Lower lobe of right lung (tissue), 2 donors: ENCODE data around the gene HSPB2. TPM values are rescaled to one million over a fixed set of nuclear protein-coding genes. Genes with fewer than 3 reads are reported as not detected.

ENCODE experiments used
- ATAC-seq, 2 donors: fragments of 200-7000 bp; cut with Tn5 transposase; one replicate each; pipeline ENCODE4 v1.9.1; 2020 to 2022; ENCODE audit warnings: mild to moderate bottlenecking in 2 of 2, moderate library complexity in 2 of 2
- DNase-seq: peaks from one replicate; pipeline ENCODE4 v3.0.0-alpha.2; 2020
- H3K27ac ChIP-seq: fragments of 200-600 bp; one replicate; pipeline ENCODE4 v1.8.0; 2022
- H3K27me3 ChIP-seq: fragments of 200-600 bp; one replicate; pipeline ENCODE4 v1.8.0; 2022; ENCODE audit warnings: low read depth
- H3K36me3 ChIP-seq: fragments of 200-600 bp; one replicate; pipeline ENCODE4 v1.8.0; 2022; ENCODE audit warnings: mild to moderate bottlenecking
- H3K4me1 ChIP-seq: fragments of 200-600 bp; one replicate; pipeline ENCODE4 v1.8.0; 2022
- H3K4me3 ChIP-seq: fragments of 200-600 bp; one replicate; pipeline ENCODE4 v1.8.0; 2022; ENCODE audit warnings: mild to moderate bottlenecking
- H3K9me3 ChIP-seq: fragments of 200-600 bp; one replicate; pipeline ENCODE4 v1.8.0; 2022
- CTCF ChIP-seq: fragments of 200-600 bp; IDR thresholded peaks from one replicate; pipeline ENCODE4 v1.8.0; 2022; ENCODE audit warnings: antibody characterized with exemption, mild to moderate bottlenecking
- intact Hi-C: fragments of 100-400 bp; cut with DNase I; formaldehyde crosslinking; loops from one replicate; pipeline ENCODE4 v1.11.0; 2022
- total RNA-seq: library from RNA; stranded (reverse); fragmentation: NEBNext Ultra II Directional; extraction: Animal tissue kit (Norgen Biotek cat#: 25700); gene quantifications from one replicate; pipeline ENCODE4 v1.2.1, GENCODE V29; 2021
- donor health status: DM: no; HTN: yes; CAD: no; lungs with severe emphysema.

Gene HSPB2
- total RNA-seq, 1 donor from 2014 or later = 6.4 TPM

DNA sequence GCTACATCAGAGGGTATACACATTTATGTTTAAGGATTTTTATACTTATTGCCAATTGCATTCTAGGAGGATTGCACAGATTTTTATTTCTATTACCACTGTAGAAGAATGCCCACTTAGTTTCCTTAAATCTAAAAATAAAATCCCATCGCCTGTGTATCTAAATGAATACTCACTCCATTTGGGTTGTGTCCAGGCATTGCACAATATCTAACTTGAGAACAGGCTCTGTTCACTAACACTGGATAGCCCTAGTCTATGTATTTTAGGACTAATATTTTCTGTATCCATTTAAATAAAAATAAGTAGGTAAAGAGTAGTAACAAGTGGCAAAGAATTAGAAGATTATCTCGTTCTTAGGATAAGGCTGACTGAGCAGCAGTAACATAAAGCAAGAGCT lies 10.3 kb downstream of the HSPB2 start:
- Histone ChIP-seq H3K27me3 (no peaks in the 10 kb centered on the region), H3K4me3 (no peak overlapping the region), H3K9me3 (no peaks in the 10 kb centered on the region), H3K4me1 (peaks cover 55% of the 10 kb centered on the region), H3K36me3 (no peaks in the 10 kb centered on the region), H3K27ac (peak overlapping the region; percentile 67)
- intact Hi-C loops = no loop called here
- ATAC-seq = peak in 1 of 2 donors; percentile 16
- no peak for DNase-seq
- TF ChIP-seq CTCF = no peak

- Histone ChIP-seq H3K4me3 (no peak overlapping the region), H3K27me3 (no peaks in the 10 kb centered on the region), H3K9me3 (no peaks in the 10 kb centered on the region), H3K27ac (peak overlapping the region; percentile 67), H3K4me1 (peaks cover 55% of the 10 kb centered on the region), H3K36me3 (no peaks in the 10 kb centered on the region)
- no peak for ATAC-seq
- TF ChIP-seq CTCF = no peak
- DNase-seq = no peak
- intact Hi-C loops = no loop called here
Measured at GRCh38 chr11:111923351-111923788, 10.8 kb downstream of the HSPB2 start.

GRCh38 chr11:111923951-111924350 lies 11.4 kb downstream of the HSPB2 start:
- DNase-seq (no peak), ATAC-seq (no peak)
- H3K36me3 ChIP-seq = no peaks in the 10 kb centered on the region
- TF ChIP-seq CTCF = no peak
- H3K4me1 ChIP-seq = peaks cover 55% of the 10 kb centered on the region
- H3K9me3 ChIP-seq = no peaks in the 10 kb centered on the region
- peak overlapping the region; percentile 67 for H3K27ac ChIP-seq
- intact Hi-C loops = no loop called here
- H3K27me3 ChIP-seq = no peaks in the 10 kb centered on the region
- no peak overlapping the region for H3K4me3 ChIP-seq

- Histone ChIP-seq H3K4me1 (peaks cover 55% of the 10 kb centered on the region), H3K27ac (peak overlapping the region; percentile 84), H3K36me3 (no peaks in the 10 kb centered on the region), H3K9me3 (no peaks in the 10 kb centered on the region), H3K27me3 (no peaks in the 10 kb centered on the region), H3K4me3 (no peak overlapping the region)
- TF ChIP-seq CTCF = no peak
- ATAC-seq (no peak), DNase-seq (no peak)
- intact Hi-C loops = no loop called here
Measured at GRCh38 chr11:111925953-111926352, 13.4 kb downstream of the HSPB2 start.

DNA sequence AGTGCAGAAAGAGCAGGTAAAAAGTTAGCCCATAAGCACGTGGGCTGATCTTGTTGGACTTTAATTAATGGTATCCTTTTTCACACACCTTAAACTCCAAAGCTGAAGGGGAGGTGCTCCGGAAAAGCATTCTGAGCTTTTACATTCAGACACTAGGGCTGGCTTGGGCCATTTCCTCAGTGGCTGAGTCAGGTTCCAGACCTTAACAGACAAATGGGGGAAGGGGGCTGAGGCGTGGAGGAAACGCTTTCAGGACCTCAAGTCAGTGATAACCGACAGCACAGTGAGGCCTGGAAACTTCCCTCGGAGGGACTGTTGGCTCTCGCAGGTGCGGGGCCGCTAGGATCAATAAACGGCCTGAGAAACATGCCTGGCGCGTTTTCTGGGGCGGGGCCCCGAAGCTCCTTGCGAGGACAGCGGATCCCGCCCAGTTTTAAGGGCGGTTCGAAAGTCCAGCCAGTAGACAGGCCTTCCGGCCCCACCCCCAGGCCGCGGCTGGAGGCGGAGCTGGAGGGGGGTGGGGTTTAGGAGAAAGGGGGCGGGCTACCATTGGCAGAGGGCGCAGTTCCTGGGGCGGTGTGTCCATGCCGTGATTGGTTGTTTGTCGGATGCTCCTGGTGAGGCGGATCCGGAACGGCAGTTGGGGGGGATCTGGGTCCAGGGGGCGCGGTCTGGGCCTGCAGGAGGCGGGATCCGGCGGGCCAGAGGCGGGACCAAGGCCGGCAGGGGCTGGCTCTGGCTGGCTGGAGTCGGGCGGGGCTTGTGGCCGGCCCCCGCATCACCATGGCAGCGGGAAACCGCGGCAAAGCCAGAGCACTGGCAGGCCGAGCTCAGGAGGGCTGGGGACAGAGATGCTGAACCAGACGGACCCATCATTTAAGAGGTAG lies 14.2 kb downstream of the HSPB2 start:
- H3K36me3 ChIP-seq = no peaks in the 10 kb centered on the region
- H3K4me1 ChIP-seq = peaks cover 51% of the 10 kb centered on the region
- no peak for TF ChIP-seq CTCF
- intact Hi-C loops = no loop called here
- H3K27me3 ChIP-seq = no peaks in the 10 kb centered on the region
- H3K4me3 ChIP-seq = peak overlapping the region; percentile 53
- peak overlapping the region; percentile 84 for H3K27ac ChIP-seq
- peak; percentile 98 for DNase-seq
- H3K9me3 ChIP-seq = no peaks in the 10 kb centered on the region
- peak; percentile 97 to 98 for ATAC-seq
